SU-DHL-6 (cell line): ENCODE data around the gene DNMT3A.

Experiments used
- H2AFZ ChIP-seq: fragments of 200-600 bp; sonication (generic); 2 replicates; pipeline ENCODE4 v1.6.1; 2014; ENCODE audit warnings: low read depth, mild to moderate bottlenecking, moderate library complexity, mixed read lengths, antibody characterized with exemption, low read length; ENCODE audit not compliant: severe bottlenecking
- H3F3A ChIP-seq: fragments of 200-600 bp; shearing (Covaris generic); 2 replicates; pipeline ENCODE4 v1.6.0; 2016; ENCODE audit warnings: antibody characterized with exemption, mild to moderate bottlenecking; ENCODE audit not compliant: insufficient read depth
- H3K27ac ChIP-seq: fragments of 200-600 bp; sonication (generic); 2 replicates; pipeline ENCODE4 v1.5.1; 2016; ENCODE audit warnings: low read depth, mild to moderate bottlenecking, low read length, moderate library complexity, mixed read lengths
- H3K27me3 ChIP-seq: fragments of 200-600 bp; sonication (generic), shearing (Covaris generic); 2 replicates; pipeline ENCODE4 v1.6.0; 2014; ENCODE audit warnings: mild to moderate bottlenecking, low read length
- H3K36me3 ChIP-seq: fragments of 200-600 bp; sonication (generic); 2 replicates; pipeline ENCODE4 v1.6.1; 2014; ENCODE audit warnings: mild to moderate bottlenecking, low read length, mixed read lengths
- H3K4me2 ChIP-seq: fragments of 300-600, 200-600 bp; shearing (Covaris generic), sonication (generic); 2 replicates; pipeline ENCODE4 v1.6.0; 2014; ENCODE audit warnings: low read length, low read depth, mild to moderate bottlenecking; ENCODE audit not compliant: poor library complexity, severe bottlenecking
- H3K4me3 ChIP-seq: fragments of 200-600 bp; sonication (generic); 2 replicates; pipeline ENCODE4 v1.5.1; 2014; ENCODE audit warnings: antibody characterized with exemption, low read length, mild to moderate bottlenecking, mixed read lengths; ENCODE audit not compliant: insufficient read depth, poor library complexity, severe bottlenecking
- H3K79me2 ChIP-seq: fragments of 200-600 bp; sonication (generic); 2 replicates; pipeline ENCODE4 v1.6.1; 2014; ENCODE audit warnings: mild to moderate bottlenecking, low read length, moderate library complexity; ENCODE audit not compliant: insufficient read depth
- H3K9ac ChIP-seq: fragments of 200-600 bp; sonication (generic); 2 replicates; pipeline ENCODE4 v1.7.0; 2014; ENCODE audit warnings: mild to moderate bottlenecking, low read length
- H3K9me2 ChIP-seq: fragments of 200-600 bp; sonication (generic); replicated peaks from 2 replicates; pipeline ENCODE4 v1.6.1; 2014; ENCODE audit warnings: low read length; ENCODE audit not compliant: insufficient read depth
- H3K9me3 ChIP-seq: fragments of 200-600 bp; sonication (generic); 2 replicates; pipeline ENCODE4 v1.6.1; 2014; ENCODE audit warnings: low read length, mixed read lengths; ENCODE audit not compliant: insufficient read depth
- H4K20me1 ChIP-seq: fragments of 200-600 bp; sonication (generic); 2 replicates; pipeline ENCODE4 v1.6.1; 2014; ENCODE audit warnings: low read depth, mild to moderate bottlenecking, antibody characterized with exemption, low read length, moderate library complexity, mixed read lengths
- CTCF ChIP-seq: fragments of 200-600 bp; sonication (generic); IDR thresholded peaks from one replicate; pipeline ENCODE4 v1.5.1; 2017; ENCODE audit warnings: antibody characterized with exemption, mild to moderate bottlenecking, low read length, moderate library complexity; ENCODE audit not compliant: insufficient read depth, poor library complexity, severe bottlenecking
- EZH2phosphoT487 ChIP-seq: fragments of 200-600 bp; sonication (generic), shearing (Covaris generic); conservative IDR thresholded peaks from 2 replicates; pipeline ENCODE4 v1.6.1; 2018; ENCODE audit warnings: mild to moderate bottlenecking, antibody characterized with exemption, low read length, moderate library complexity, mixed read lengths

The DNMT3A gene

GRCh38 chr2:25349397-25349796 lies 7.7 kb upstream of the DNMT3A start:
- no peaks in the 10 kb centered on the region for H3K9me2 ChIP-seq
- H3K27ac ChIP-seq, result no peak overlapping the region
- no peak overlapping the region for H3K4me3 ChIP-seq
- no peaks in the 10 kb centered on the region for H3K79me2 ChIP-seq
- TF ChIP-seq CTCF (no peak), EZH2phosphoT487 (no peak)
- H3K27me3 ChIP-seq, result no peaks in the 10 kb centered on the region
- no peaks in the 10 kb centered on the region for H3K9me3 ChIP-seq
- H3K9ac ChIP-seq, result no peak overlapping the region
- H3K4me2 ChIP-seq, result no peak overlapping the region
- H3K36me3 ChIP-seq, result no peaks in the 10 kb centered on the region
- H2AFZ ChIP-seq, result no peak overlapping the region
- H4K20me1 ChIP-seq, result no peaks in the 10 kb centered on the region
- no peaks in the 10 kb centered on the region for H3F3A ChIP-seq

GRCh38 chr2:25347846-25348245 lies 6.1 kb upstream of the DNMT3A start:
- Histone ChIP-seq H3K9me3 (no peaks in the 10 kb centered on the region), H3K36me3 (no peaks in the 10 kb centered on the region), H3K27ac (no peak overlapping the region), H3K4me2 (no peak overlapping the region), H4K20me1 (no peaks in the 10 kb centered on the region), H3F3A (no peaks in the 10 kb centered on the region), H3K9ac (no peak overlapping the region), H2AFZ (no peak overlapping the region), H3K79me2 (no peaks in the 10 kb centered on the region), H3K9me2 (no peaks in the 10 kb centered on the region), H3K4me3 (no peak overlapping the region), H3K27me3 (no peaks in the 10 kb centered on the region)
- TF ChIP-seq CTCF (no peak), EZH2phosphoT487 (no peak)

- H3K27ac ChIP-seq, result no peak overlapping the region
- no peak overlapping the region for H3K9ac ChIP-seq
- H3K27me3 ChIP-seq, result no peaks in the 10 kb centered on the region
- H3K4me3 ChIP-seq, result no peak overlapping the region
- H3F3A ChIP-seq, result no peaks in the 10 kb centered on the region
- TF ChIP-seq CTCF (no peak), EZH2phosphoT487 (no peak)
- H4K20me1 ChIP-seq, result no peaks in the 10 kb centered on the region
- H3K36me3 ChIP-seq, result no peaks in the 10 kb centered on the region
- no peak overlapping the region for H3K4me2 ChIP-seq
- no peaks in the 10 kb centered on the region for H3K9me2 ChIP-seq
- H3K9me3 ChIP-seq, result no peaks in the 10 kb centered on the region
- H2AFZ ChIP-seq, result no peak overlapping the region
- H3K79me2 ChIP-seq, result no peaks in the 10 kb centered on the region
Measured at GRCh38 chr2:25347205-25347815, 5.6 kb upstream of the DNMT3A start.
